ENCODE results near the gene RAD51C. TPM values are rescaled to one million over a fixed set of nuclear protein-coding genes. Genes with fewer than 3 reads are reported as not detected.
"Not testable (repeated sequence)": the region's sequence is repeated elsewhere in the genome, so short reads cannot be mapped to it uniquely, and the experiment has no call there.

RAD51C gene
- polyA plus RNA-seq, 2 of the 4 experiments (the other 2 are of a cell fraction), result 83.4 to 121 TPM

DNA sequence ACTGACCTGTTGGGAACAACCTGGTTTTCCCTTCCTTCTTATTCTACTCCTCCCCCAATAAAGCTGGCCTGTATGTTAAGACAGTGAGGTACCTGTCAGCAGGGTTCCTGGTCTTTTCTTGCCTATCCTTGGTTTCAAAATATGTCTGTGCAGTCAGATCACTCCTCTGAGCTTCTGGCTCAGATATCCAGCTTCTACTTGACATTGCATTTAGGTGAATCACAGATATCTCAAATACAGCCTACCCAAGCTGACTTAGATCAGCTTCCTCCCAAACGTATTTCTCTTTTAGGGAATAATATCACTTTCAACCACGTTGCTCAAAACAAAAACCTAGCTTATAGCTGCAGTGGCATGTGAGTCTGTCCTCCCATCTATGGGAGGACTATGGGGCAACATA, 49.3 kb upstream of the RAD51C start:
- 10% methylated on average over 2 of the region's 2 CpGs for WGBS (ENCODE audit: missing lambda C conversion rate)

DNA sequence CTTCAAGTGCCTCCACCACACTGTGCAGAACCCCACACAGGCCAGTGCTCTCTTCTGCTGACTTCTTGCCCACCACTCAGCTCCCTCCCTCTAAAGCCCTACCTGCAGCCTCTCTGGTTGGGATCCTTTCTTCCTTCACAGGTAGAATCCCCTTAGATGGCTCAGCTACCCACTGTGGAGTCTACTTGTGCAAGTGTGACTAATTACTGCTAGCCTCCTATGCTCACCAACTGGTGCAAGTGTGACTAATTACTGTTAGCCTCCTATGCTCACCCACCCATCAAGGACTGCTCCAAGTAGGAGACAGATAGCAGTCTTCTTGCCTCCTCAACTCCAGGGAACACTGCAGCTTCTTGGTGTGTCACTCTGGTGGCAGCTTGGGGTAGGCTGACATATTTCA, 44.2 kb upstream of the RAD51C start:
- Histone ChIP-seq H3K4me1 (peaks cover 7% of the 10 kb centered on the region), H3K9me3 (no peaks in the 10 kb centered on the region), H3K4me3 (no peak overlapping the region), H3K27ac (no peak overlapping the region), H3K4me2 (no peak overlapping the region)
- no peak for TF ChIP-seq CBX2 (IDR thresholded peaks at IDR 0.05; ENCODE audit: borderline replicate concordance, low read depth)
- no peak for TF ChIP-seq NFE2L2 (conservative IDR thresholded peaks at IDR 0.05; ENCODE audit: low read length)
- TF ChIP-seq, protein P1, sequence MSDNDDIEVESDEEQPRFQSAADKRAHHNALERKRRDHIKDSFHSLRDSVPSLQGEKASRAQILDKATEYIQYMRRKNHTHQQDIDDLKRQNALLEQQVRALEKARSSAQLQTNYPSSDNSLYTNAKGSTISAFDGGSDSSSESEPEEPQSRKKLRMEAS (IDR thresholded peaks at IDR 0.05), result no peak
- POLR2A ChIA-PET, result interaction anchor here (0.8 to 1.1 kb wide), 2 partner anchors 10 to 113 kb away, joined by 6 to 8 read pairs; no protein-coding TSS in a partner anchor
- no peak for DNase-seq (ENCODE audit: low read depth in 1 of 2, low spot score in 1 of 2)
- CTCF ChIA-PET, result interaction anchor here (0.6 to 0.9 kb wide), 2 partner anchors 16 to 32 kb away, joined by 3 to 4 read pairs; no protein-coding TSS in a partner anchor
- ATAC-seq, result peak; percentile 26 to 38; a peak in 5 of 6 replicates
- FAIRE-seq, result no peak

More for the DNA sequence above, 49.3 kb upstream of the RAD51C start:
- Histone ChIP-seq H3K4me1 (peaks cover 20% of the 10 kb centered on the region), H3K9me3 (no peaks in the 10 kb centered on the region), H3K4me2 (peak overlapping the region; percentile 48), H3K4me3 (no peak overlapping the region), H3K27ac (peak overlapping the region; percentile 18 to 72; a peak in 3 of 6 replicates)
- CTCF ChIA-PET, result interaction anchor here (0.7 to 1.2 kb wide), 5 partner anchors 11 to 55 kb away, joined by 3 read pairs; no protein-coding TSS in a partner anchor
- FAIRE-seq (peak; percentile 43), DNase-seq (ENCODE audit: low read depth in 1 of 2, low spot score in 1 of 2) (peak; percentile 56 to 57), ATAC-seq (peak; percentile 87 to 90)
- POLR2A ChIA-PET, result interaction anchor here (0.7 to 3.7 kb wide), 3 partner anchors 11 to 36 kb away, joined by 4 to 102 read pairs (median 13); no protein-coding TSS in a partner anchor
- TF ChIP-seq FOSL2 (IDR thresholded peaks at IDR 0.05) (no peak), FOSL2 (CRISPR knock-in tag; IDR thresholded peaks at IDR 0.05) (peak; percentile 60), RCOR1 (IDR thresholded peaks at IDR 0.05; ENCODE audit: low read depth, low read length) (no peak)

DNA sequence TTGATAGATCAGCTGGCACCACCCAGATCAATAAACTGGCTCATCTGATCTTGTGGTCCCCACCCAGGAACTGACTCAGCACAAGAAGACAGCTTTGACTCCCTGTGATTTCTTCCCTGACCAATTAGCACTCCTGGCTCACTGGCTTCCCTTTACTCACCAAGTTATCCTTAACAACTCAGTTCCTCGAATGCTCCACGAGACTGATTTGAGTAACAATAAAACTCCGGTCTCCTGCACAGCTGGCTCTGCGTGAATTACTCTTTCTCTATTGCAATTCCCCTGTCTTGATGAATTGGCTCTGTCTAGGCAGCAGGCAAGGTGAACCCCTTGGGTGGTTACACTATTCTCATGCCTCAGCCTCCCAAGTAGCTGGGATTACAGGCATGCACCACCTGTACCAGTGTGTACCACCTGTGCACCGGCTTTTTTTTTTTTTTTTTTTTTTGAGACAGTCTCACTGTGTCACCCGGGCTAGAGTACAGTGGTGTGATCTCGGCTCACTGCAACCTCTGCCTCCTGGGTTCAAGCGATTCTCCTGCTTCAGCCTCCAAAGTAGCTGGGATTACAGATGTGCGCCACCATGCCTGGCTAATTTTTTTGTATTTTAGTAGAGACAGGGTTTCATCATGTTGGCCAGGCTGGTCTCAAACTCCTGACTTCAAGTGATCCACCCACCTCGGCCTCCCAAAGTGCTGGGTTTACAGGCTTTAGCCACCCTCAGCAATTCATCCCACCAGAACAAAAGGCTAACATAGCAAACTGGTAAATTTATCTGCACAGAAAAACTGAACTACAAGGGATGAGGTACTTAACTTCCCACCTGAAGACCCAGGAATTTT, 34.2 kb upstream of the RAD51C start:
- TF ChIP-seq MAFK (IDR thresholded peaks at IDR 0.05; ENCODE audit: partially characterized antibody), result peak; percentile 47
- TF ChIP-seq CHD4 (IDR thresholded peaks at IDR 0.05; ENCODE audit: borderline replicate concordance), result 0 out of 2 replicates have a peak, but pooled peaks have one; percentile 65
- H3K27ac ChIP-seq, result peak overlapping the region in 1 of 2 experiments; percentile 88; a peak in 3 of 6 replicates
- not testable (repeated sequence) for FAIRE-seq, H3K9me3 ChIP-seq, H3K4me1 ChIP-seq
- peak overlapping the region; percentile 56 for H3K4me3 ChIP-seq
- CTCF ChIA-PET, result interaction anchor here (1.0 to 2.5 kb wide), 4 partner anchors 21 to 139 kb away, joined by 3 to 8 read pairs (median 3); no protein-coding TSS in a partner anchor
- POLR2A ChIA-PET, result interaction anchor here (0.6 to 9.7 kb wide), 11 partner anchors 8 to 497 kb away, joined by 3 to 160 read pairs (median 6); partner anchors contain the start of genes PRR11 and SKA2
- ATAC-seq (peak in 1 of 2 experiments; percentile 12; a peak in 3 of 6 replicates), DNase-seq (ENCODE audit: low read depth in 1 of 2, low spot score in 1 of 2) (peak in 1 of 2 experiments; percentile 28)
- 81% methylated on average over 10 of the region's 10 CpGs for WGBS (ENCODE audit: missing lambda C conversion rate)
- H3K4me2 ChIP-seq, result peak overlapping the region; percentile 73

DNA sequence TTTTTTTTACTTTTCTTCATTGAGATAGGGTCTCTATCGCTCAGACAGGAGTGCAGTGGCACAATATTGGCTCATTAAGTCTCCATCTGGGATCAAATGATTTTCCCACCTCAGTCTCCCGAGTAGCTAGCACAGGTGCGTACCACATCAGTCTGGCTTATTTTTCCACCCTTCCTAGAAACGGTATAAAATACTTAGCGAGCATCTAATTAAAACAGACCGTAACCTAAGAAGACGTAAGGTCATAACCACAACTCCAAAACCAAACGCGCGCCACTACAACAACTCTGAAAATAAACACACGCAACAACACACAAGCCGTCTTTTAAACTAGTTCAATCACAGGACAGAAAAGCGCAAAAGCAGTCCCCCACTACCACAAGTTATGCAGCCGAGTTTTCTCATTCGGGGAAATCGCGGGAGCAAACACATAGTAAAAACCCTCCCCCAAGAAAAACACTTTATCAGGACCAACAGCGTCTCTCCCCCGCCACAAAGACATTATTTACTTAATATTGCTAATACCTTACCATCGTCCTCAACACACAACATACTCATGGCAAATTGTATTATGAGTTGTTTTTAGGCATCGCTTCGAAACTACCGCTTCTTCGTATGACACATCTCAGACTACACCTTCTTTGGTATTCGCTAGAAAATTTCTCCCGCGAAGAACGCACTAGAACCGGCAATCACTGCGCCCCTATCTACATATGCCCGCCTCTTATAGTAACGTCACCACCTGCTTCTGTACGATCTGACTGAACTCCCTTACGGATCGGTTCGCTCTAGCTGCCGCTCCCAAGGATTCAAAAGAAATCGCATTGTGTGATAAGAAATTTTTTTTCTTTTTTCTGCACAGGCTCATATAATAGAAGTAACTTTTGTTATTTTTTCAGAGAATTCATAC, 33.3 kb upstream of the RAD51C start:
- WGBS (ENCODE audit: missing lambda C conversion rate), result 3% methylated on average over 38 of the region's 38 CpGs
- no peak for TF ChIP-seq HOXB13 (CRISPR knock-in tag; IDR thresholded peaks at IDR 0.05; ENCODE audit: low read depth)
- TF ChIP-seq, protein P2, sequence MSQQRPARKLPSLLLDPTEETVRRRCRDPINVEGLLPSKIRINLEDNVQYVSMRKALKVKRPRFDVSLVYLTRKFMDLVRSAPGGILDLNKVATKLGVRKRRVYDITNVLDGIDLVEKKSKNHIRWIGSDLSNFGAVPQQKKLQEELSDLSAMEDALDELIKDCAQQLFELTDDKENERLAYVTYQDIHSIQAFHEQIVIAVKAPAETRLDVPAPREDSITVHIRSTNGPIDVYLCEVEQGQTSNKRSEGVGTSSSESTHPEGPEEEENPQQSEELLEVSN (IDR thresholded peaks at IDR 0.05; ENCODE audit: borderline replicate concordance, low read depth), result peak; percentile 69
- TF ChIP-seq CBX8 (IDR thresholded peaks at IDR 0.05), result no peak
- TF ChIP-seq JUN (IDR thresholded peaks at IDR 0.05), result peak; percentile 100
- peak; percentile 96 for TF ChIP-seq FOXS1 (CRISPR knock-in tag; IDR thresholded peaks at IDR 0.05)
- TF ChIP-seq, protein P3, sequence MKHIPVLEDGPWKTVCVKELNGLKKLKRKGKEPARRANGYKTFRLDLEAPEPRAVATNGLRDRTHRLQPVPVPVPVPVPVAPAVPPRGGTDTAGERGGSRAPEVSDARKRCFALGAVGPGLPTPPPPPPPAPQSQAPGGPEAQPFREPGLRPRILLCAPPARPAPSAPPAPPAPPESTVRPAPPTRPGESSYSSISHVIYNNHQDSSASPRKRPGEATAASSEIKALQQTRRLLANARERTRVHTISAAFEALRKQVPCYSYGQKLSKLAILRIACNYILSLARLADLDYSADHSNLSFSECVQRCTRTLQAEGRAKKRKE (CRISPR knock-in tag; IDR thresholded peaks at IDR 0.05; ENCODE audit: low read depth), result peak; percentile 98
- TF ChIP-seq, protein P4, sequence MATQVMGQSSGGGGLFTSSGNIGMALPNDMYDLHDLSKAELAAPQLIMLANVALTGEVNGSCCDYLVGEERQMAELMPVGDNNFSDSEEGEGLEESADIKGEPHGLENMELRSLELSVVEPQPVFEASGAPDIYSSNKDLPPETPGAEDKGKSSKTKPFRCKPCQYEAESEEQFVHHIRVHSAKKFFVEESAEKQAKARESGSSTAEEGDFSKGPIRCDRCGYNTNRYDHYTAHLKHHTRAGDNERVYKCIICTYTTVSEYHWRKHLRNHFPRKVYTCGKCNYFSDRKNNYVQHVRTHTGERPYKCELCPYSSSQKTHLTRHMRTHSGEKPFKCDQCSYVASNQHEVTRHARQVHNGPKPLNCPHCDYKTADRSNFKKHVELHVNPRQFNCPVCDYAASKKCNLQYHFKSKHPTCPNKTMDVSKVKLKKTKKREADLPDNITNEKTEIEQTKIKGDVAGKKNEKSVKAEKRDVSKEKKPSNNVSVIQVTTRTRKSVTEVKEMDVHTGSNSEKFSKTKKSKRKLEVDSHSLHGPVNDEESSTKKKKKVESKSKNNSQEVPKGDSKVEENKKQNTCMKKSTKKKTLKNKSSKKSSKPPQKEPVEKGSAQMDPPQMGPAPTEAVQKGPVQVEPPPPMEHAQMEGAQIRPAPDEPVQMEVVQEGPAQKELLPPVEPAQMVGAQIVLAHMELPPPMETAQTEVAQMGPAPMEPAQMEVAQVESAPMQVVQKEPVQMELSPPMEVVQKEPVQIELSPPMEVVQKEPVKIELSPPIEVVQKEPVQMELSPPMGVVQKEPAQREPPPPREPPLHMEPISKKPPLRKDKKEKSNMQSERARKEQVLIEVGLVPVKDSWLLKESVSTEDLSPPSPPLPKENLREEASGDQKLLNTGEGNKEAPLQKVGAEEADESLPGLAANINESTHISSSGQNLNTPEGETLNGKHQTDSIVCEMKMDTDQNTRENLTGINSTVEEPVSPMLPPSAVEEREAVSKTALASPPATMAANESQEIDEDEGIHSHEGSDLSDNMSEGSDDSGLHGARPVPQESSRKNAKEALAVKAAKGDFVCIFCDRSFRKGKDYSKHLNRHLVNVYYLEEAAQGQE (IDR thresholded peaks at IDR 0.05), result peak; percentile 86
- TF ChIP-seq PHF8 (IDR thresholded peaks at IDR 0.05; ENCODE audit: borderline replicate concordance, low read depth), result no peak
- no peak for TF ChIP-seq ZC3H11A (IDR thresholded peaks at IDR 0.05)
- 0 out of 2 replicates have a peak, but pooled peaks have one; percentile 4 for TF ChIP-seq ESRRA (IDR thresholded peaks at IDR 0.05; ENCODE audit: borderline replicate concordance, low read length)
- TF ChIP-seq RFX5 (IDR thresholded peaks at IDR 0.05), result no peak

More for the DNA sequence above, 33.3 kb upstream of the RAD51C start:
- CTCF ChIA-PET, result interaction anchor here (1.0 to 2.9 kb wide), 8 partner anchors 11 to 346 kb away, joined by 3 to 8 read pairs (median 3); no protein-coding TSS in a partner anchor
- Histone ChIP-seq H3K4me3 (peak overlapping the region; percentile 56), H3K27ac (peak overlapping the region; percentile 88 to 89), H3K4me2 (peak overlapping the region; percentile 73), H3K9me3 (no peaks in the 10 kb centered on the region), H3K4me1 (peaks cover 3% of the 10 kb centered on the region; the same call in 1 of the 3 replicates)
- peak; percentile 92 to 95 for ATAC-seq
- peak; percentile 92 to 95 for DNase-seq (ENCODE audit: low read depth in 1 of 2, low spot score in 1 of 2)
- no peak for FAIRE-seq
- POLR2A ChIA-PET, result interaction anchor here (0.6 to 9.7 kb wide), 20 partner anchors 8 to 496 kb away, joined by 3 to 160 read pairs (median 4); partner anchors contain the start of genes PRR11 and SKA2

Measured in A549 (cell line).